Inflammatory macrophage treated with lipopolysaccharide for 1 hour (primary cell): ENCODE results near the gene PCDH10.
"Not testable (repeated sequence)": the region's sequence is repeated elsewhere in the genome, so short reads cannot be mapped to it uniquely, and the experiment has no call there.

ENCODE experiments used
- DNase-seq, 2 donors: peaks; one replicate each; pipeline ENCODE4 v3.0.0-alpha.2; 2020 to 2022

PCDH10 gene

GRCh38 chr4:133240451-133240850 lies 91.4 kb downstream of the PCDH10 start:
- DNase-seq: not testable (repeated sequence)
